MM.1S (cell line): Measurements from ENCODE around the gene BCAR1.

Experiments
- DNase-seq: peaks from one replicate; pipeline ENCODE4 v3.0.0-alpha.2; 2015
- H2AFZ ChIP-seq: fragments of 300-600 bp; sonication (generic); 2 replicates; pipeline ENCODE4 v1.6.0; 2016; ENCODE audit warnings: antibody characterized with exemption, low read length
- H3F3A ChIP-seq: fragments of 300-600 bp; sonication (generic); 2 replicates; pipeline ENCODE4 v1.6.1; 2016; ENCODE audit warnings: mild to moderate bottlenecking, antibody characterized with exemption, low read length, moderate library complexity, mixed read lengths; ENCODE audit not compliant: insufficient read depth
- H3K27ac ChIP-seq: fragments of 300-600 bp; sonication (generic); 2 replicates; pipeline ENCODE4 v1.5.1; 2016; ENCODE audit warnings: mild to moderate bottlenecking, low read length
- H3K27me3 ChIP-seq: fragments of 300-600 bp; sonication (generic); replicated peaks from 2 replicates; pipeline ENCODE4 v1.6.0; 2016; ENCODE audit warnings: low read length; ENCODE audit not compliant: insufficient read depth
- H3K36me3 ChIP-seq: fragments of 300-600 bp; sonication (generic); replicated peaks from 2 replicates; pipeline ENCODE4 v1.6.1; 2016; ENCODE audit warnings: mild to moderate bottlenecking, low read length, mixed read lengths; ENCODE audit not compliant: insufficient read depth
- H3K4me1 ChIP-seq: fragments of 300-600 bp; sonication (generic); 2 replicates; pipeline ENCODE4 v1.6.1; 2016; ENCODE audit warnings: low read length, mixed read lengths
- H3K4me2 ChIP-seq: fragments of 300-600 bp; sonication (generic); 2 replicates; pipeline ENCODE4 v1.6.0; 2016; ENCODE audit warnings: low read depth, low read length
- H3K4me3 ChIP-seq: fragments of 300-600 bp; sonication (generic); 2 replicates; pipeline ENCODE4 v1.5.1; 2016; ENCODE audit warnings: low read length, mixed read lengths
- H3K79me2 ChIP-seq: fragments of 300-600 bp; sonication (generic); 2 replicates; pipeline ENCODE4 v1.6.1; 2016; ENCODE audit warnings: mixed run types, low read length, mixed read lengths
- H3K9ac ChIP-seq: fragments of 300-600 bp; sonication (generic); 2 replicates; pipeline ENCODE4 v1.6.1; 2016; ENCODE audit warnings: low read length, mixed read lengths
- H3K9me2 ChIP-seq: fragments of 300-600 bp; sonication (generic); replicated peaks from 2 replicates; pipeline ENCODE4 v1.6.1; 2016; ENCODE audit warnings: mild to moderate bottlenecking, low read length, mixed read lengths; ENCODE audit not compliant: insufficient read depth
- H3K9me3 ChIP-seq: fragments of 300-600 bp; sonication (generic); replicated peaks from 2 replicates; pipeline ENCODE4 v1.6.1; 2016; ENCODE audit warnings: mild to moderate bottlenecking, low read length, mixed read lengths; ENCODE audit not compliant: insufficient read depth
- H4K20me1 ChIP-seq: fragments of 300-600 bp; sonication (generic); 2 replicates; pipeline ENCODE4 v1.6.1; 2016; ENCODE audit warnings: mild to moderate bottlenecking, low read length, moderate library complexity, mixed read lengths; ENCODE audit not compliant: insufficient read depth
- EZH2 ChIP-seq: fragments of 300-600 bp; sonication (generic); optimal IDR thresholded peaks from 2 replicates; pipeline ENCODE3; 2017; ENCODE audit warnings: low read depth, mild to moderate bottlenecking, antibody characterized with exemption, low read length, mixed read lengths
- EZH2phosphoT487 ChIP-seq: fragments of 300-600 bp; sonication (generic); IDR thresholded peaks from 2 replicates; pipeline ENCODE4 v1.6.1; 2018; ENCODE audit warnings: antibody characterized with exemption, low read length
- TF ChIP-seq, protein P1 (sequence below): fragments of 300-600 bp; sonication (generic); IDR thresholded peaks from 2 replicates; pipeline ENCODE4 v1.5.1; 2016; ENCODE audit warnings: antibody characterized with exemption, low read length, mixed read lengths

The BCAR1 gene

DNA sequence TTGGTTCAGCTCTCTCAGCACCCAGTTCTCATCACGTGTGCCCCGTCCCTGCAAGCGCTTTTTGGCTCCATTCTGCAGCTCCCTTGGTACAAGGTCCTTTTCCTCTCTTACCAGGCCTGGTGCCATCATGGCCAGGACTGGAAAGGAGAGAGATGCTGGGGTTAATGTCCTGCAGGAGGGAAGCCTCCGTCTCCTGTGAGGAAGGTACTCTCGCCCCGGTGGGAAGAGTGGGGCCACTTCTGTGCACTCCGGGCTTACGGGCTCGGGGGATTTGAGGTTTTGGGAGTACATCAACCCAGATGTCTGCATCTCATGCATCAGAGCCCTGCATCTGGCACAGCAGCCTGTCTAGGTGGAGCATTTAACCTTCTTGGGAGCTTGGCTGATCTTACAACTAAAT lies 54.6 kb downstream of the BCAR1 start:
- Histone ChIP-seq H3K79me2 (no peaks in the 10 kb centered on the region), H3K9me2 (no peaks in the 10 kb centered on the region), H3K27ac (no peak overlapping the region), H3K27me3 (no peaks in the 10 kb centered on the region), H2AFZ (no peak overlapping the region), H3F3A (no peaks in the 10 kb centered on the region), H3K9me3 (no peaks in the 10 kb centered on the region), H3K4me1 (no peaks in the 10 kb centered on the region), H3K36me3 (no peaks in the 10 kb centered on the region), H3K4me3 (no peak overlapping the region), H3K4me2 (no peak overlapping the region), H4K20me1 (no peaks in the 10 kb centered on the region), H3K9ac (no peak overlapping the region)
- DNase-seq, result no peak
- TF ChIP-seq EZH2 (no peak), EZH2phosphoT487 (no peak)
- TF ChIP-seq, protein P1, sequence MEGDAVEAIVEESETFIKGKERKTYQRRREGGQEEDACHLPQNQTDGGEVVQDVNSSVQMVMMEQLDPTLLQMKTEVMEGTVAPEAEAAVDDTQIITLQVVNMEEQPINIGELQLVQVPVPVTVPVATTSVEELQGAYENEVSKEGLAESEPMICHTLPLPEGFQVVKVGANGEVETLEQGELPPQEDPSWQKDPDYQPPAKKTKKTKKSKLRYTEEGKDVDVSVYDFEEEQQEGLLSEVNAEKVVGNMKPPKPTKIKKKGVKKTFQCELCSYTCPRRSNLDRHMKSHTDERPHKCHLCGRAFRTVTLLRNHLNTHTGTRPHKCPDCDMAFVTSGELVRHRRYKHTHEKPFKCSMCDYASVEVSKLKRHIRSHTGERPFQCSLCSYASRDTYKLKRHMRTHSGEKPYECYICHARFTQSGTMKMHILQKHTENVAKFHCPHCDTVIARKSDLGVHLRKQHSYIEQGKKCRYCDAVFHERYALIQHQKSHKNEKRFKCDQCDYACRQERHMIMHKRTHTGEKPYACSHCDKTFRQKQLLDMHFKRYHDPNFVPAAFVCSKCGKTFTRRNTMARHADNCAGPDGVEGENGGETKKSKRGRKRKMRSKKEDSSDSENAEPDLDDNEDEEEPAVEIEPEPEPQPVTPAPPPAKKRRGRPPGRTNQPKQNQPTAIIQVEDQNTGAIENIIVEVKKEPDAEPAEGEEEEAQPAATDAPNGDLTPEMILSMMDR, result no peak

DNA sequence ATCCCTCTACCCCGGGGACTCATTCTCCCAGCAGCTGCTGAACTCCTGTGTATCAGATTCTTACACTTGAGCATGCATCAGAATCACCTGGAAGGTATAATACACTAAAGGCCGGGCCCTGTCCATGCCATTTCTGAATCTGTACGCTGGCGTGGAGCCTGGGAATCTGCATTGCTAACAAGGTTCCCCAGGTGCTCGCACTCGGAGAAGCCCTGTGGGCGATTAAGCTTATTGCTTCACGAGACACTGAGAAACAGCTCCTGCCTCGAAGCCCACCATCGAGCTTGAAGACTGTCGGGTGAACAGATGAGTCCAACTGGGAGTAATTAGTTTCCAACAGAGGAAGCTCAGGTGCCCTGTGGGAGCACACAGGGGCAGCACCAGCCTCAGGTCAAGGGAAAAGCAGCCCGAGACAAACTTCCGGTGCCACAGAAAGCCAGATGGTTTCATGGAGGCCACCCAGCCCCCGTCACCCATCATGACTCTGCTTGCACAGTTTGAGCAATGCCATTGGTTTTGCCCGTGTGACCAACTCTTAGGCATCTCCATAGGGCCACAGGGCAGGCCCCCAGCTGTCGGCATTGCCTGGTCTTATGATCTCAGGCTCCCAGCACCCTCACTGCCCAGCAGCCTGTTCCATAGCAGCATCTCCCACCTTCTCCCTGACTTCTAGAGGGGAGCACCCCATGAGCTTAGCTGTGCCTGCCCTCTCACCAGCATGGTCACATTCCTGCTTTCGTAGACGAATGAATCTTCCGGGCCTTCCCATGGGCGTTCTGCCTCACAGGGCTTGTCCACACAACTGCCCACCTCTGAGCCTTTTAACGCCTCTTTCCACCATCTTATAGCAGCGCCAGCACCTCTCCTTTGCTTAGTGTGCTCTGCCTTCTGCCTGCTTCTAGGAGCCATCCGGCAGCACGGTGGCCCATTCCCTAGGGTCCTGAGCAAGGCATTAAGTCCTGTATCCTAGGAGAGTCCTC lies 55.3 kb downstream of the BCAR1 start:
- DNase-seq, result no peak
- Histone ChIP-seq H4K20me1 (no peaks in the 10 kb centered on the region), H3K27me3 (no peaks in the 10 kb centered on the region), H3K9me3 (no peaks in the 10 kb centered on the region), H3K4me1 (no peaks in the 10 kb centered on the region), H3K4me3 (no peak overlapping the region), H3K9ac (no peak overlapping the region), H3K79me2 (no peaks in the 10 kb centered on the region), H3K9me2 (no peaks in the 10 kb centered on the region), H3K4me2 (no peak overlapping the region), H3K36me3 (no peaks in the 10 kb centered on the region), H3F3A (no peaks in the 10 kb centered on the region), H2AFZ (no peak overlapping the region), H3K27ac (no peak overlapping the region)
- TF ChIP-seq, protein P1, result no peak
- TF ChIP-seq EZH2phosphoT487, result no peak
- TF ChIP-seq EZH2, result no peak

DNA sequence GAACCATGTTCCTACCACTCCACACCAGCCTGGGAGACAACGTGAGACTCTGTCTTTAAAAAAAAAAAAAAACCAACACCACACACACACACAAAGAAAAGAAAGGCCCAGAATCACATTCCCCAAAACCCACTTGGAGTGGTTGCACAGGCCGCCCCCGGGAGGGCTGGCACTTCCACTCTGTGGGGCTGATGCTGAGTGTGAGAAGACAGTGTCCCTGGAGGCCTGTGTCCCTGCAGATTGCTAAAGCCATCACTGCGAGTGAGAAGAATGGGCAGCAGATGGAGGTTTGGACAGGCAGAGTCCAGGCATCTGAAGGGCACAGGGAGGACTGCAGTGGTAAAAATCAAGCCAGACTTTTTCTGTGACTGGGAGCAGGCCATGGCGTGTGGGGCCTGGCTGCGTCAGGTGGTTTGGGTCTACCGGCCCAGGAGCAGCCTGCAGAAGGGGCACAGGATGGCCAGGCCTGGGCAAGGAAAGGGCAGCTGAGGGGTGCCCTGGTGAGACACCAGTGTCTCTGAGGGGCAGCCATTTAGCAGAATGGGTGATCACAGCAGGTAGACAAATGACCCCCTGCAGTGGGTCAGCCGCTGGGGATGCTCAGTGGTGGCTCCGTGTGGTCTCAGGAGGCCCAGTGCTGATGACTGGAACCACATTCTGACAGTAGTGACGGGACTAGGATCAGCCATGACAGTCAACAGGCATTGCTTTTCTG lies 57.5 kb downstream of the BCAR1 start:
- Histone ChIP-seq H3K4me2 (no peak overlapping the region), H3K4me1 (no peaks in the 10 kb centered on the region), H2AFZ (no peak overlapping the region), H3K9me2 (no peaks in the 10 kb centered on the region), H3K9me3 (no peaks in the 10 kb centered on the region), H3K27ac (no peak overlapping the region), H3K36me3 (no peaks in the 10 kb centered on the region), H3K9ac (no peak overlapping the region), H3K79me2 (no peaks in the 10 kb centered on the region), H3K4me3 (no peak overlapping the region), H4K20me1 (no peaks in the 10 kb centered on the region), H3K27me3 (no peaks in the 10 kb centered on the region), H3F3A (no peaks in the 10 kb centered on the region)
- TF ChIP-seq EZH2 (no peak), EZH2phosphoT487 (no peak)
- TF ChIP-seq, protein P1, result no peak
- DNase-seq, result no peak
